ENCODE results near the gene YDJC.
"Not testable (repeated sequence)": the region's sequence is repeated elsewhere in the genome, so short reads cannot be mapped to it uniquely, and the experiment has no call there.

DNA sequence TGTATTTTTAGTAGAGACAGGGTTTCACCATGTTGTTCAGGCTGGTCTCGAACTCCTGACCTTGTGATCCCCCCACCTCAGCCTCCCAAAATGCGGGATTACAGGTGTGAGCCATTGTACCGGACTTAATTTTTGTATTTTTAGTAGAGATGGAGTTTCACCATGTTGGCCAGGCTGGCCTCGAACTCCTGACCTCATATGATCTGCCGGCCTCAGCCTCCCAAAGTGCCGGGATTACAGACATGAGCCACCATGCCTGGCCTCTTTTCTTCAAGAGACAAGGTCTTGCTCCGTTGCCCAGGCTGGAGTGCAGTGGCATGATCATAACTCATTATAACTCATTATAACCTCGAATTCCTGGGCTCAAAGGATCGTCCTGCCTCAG, 49.2 kb downstream of the YDJC start:
- TF ChIP-seq JUND (IDR thresholded peaks at IDR 0.05; ENCODE audit: low read length); EP300 (IDR thresholded peaks at IDR 0.05; ENCODE audit: borderline replicate concordance in 1 of 2, low read depth in 2 of 2, low read length in 2 of 2): not testable (repeated sequence)

Measured in H1 (cell line).